Measurements from ENCODE around the gene KRT3. TPM values are rescaled to one million over a fixed set of nuclear protein-coding genes. Genes with fewer than 3 reads are reported as not detected.

KRT3 gene
- polyA plus RNA-seq (ENCODE audit: low read depth in 6 of 6) = not detected

DNA sequence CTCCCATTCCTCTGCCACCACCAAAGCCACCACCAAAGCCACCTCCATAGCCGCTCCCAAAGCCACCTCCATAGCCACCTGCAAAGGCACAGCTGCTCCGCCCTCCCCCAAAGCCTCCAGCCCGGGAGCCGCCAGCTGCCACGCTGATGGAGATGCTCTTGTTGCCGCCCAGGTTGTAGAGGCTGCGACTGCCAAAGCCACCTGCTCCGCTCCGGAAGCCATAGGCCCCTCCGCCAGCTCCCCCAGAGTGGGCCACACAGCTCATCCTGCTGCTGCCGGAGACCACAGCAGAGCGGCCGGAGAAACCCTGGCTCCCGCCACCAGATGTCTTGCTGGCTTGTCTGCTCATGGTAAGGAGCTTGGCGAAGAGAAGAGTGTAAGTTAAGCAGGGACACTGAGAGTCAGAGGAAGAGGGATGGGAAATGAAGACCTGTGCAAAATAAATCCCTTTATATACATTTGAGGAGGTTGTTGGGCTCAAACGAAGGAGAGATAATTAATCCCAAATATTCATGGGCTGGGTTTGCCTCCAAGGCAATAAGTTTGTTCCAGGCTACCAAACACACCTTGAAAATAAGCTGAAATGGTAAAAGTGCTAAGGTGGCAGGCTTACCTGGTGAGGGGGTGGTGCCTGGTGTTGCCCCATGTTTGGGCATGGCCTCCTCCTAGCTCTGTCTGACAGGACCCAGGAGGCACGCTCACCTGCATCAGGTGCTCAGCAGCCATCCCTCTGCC, at the start of gene KRT3:
Gene KRT3, minus strand, starts transcription at position 424 of the 735 bp plus-strand sequence. Its CDS starts 75 bp downstream, at position 349.
- no peak for DNase-seq
- H3K36me3 Mint-ChIP-seq = no peaks in the 10 kb centered on the region
- no peaks in the 10 kb centered on the region for H3K9me3 Mint-ChIP-seq
- no peak within 1 kb of the TSS for H3K27ac Mint-ChIP-seq
- peaks cover 11 to 45% (median 25%) of the 10 kb centered on the region in 3 donors for H3K27me3 Mint-ChIP-seq
- no peak for ATAC-seq (ENCODE audit: low read depth in 2 of 2)
- H3K4me1 Mint-ChIP-seq = no peaks in the 10 kb centered on the region
- H3K4me3 Mint-ChIP-seq = no peak within 1 kb of the TSS

DNA sequence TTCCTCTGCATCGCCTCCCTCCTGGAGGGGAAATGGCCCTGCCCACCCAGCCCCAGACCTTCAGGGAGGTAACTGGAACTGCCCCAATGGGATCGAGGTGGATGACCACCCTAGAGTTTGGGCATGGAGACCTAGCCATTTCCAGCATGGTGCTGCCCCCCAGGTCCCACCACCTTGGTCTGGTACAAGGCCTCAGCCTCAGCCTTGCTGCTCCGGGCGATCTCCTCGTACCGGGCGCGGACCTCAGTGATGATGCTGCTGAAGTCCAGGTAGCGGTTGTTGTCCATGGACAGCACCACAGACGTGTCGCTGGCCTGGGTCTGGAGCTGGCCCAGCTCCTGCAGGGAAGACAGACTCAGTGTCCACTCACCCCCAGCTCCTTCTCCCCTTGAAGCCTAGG, 48.5 kb upstream of the KRT3 start:
- DNase-seq (no peak), ATAC-seq (ENCODE audit: low read depth in 2 of 2) (no peak)
- peak overlapping the region in 1 of 8 donors; percentile 65 for H3K4me3 Mint-ChIP-seq
- H3K4me1 Mint-ChIP-seq = peaks cover 0 to 3% (median 0%) of the 10 kb centered on the region in 3 donors
- H3K27me3 Mint-ChIP-seq = peaks cover 14 to 49% (median 34%) of the 10 kb centered on the region in 3 donors
- H3K9me3 Mint-ChIP-seq = no peaks in the 10 kb centered on the region
- H3K27ac Mint-ChIP-seq = no peak overlapping the region
- peaks cover 0 to 4% of the 10 kb centered on the region in 2 donors for H3K36me3 Mint-ChIP-seq

DNA sequence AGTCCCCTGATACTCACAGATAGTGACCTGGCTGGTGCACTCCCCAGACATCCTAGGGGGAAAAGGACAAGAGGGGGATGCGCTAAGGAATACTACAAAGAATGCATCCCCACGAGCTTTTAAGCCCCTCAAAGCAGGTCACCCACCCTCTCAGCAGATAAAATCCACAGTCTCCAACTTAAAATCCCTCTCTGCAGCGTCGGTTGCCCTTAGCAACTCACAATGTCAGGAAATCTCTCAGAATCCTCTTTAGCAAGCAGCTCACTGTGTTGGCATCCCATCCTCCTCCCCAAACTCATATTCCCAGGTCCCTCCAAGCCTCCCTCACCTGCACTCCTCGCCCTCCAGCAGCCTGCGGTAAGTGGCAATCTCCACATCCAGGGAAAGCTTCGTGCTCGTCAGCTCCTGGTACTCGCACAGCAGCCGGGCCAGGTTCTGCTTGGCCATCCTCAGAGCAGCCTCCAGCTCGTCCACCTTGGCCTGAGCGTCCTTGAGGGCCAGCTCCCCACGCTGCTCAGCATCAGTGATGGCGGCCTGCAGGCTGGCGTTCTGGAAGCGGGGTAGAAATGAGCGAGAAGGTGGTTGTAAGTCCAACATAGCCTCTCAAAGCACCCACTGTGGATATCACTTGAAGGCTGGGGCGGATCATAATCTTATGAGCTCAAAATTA, 43.7 kb upstream of the KRT3 start:
- H3K4me1 Mint-ChIP-seq = peaks cover 0 to 2% (median 0%) of the 10 kb centered on the region in 3 donors
- peaks cover 13 to 58% (median 53%) of the 10 kb centered on the region in 3 donors for H3K27me3 Mint-ChIP-seq
- H3K4me3 Mint-ChIP-seq = no peak overlapping the region

DNA sequence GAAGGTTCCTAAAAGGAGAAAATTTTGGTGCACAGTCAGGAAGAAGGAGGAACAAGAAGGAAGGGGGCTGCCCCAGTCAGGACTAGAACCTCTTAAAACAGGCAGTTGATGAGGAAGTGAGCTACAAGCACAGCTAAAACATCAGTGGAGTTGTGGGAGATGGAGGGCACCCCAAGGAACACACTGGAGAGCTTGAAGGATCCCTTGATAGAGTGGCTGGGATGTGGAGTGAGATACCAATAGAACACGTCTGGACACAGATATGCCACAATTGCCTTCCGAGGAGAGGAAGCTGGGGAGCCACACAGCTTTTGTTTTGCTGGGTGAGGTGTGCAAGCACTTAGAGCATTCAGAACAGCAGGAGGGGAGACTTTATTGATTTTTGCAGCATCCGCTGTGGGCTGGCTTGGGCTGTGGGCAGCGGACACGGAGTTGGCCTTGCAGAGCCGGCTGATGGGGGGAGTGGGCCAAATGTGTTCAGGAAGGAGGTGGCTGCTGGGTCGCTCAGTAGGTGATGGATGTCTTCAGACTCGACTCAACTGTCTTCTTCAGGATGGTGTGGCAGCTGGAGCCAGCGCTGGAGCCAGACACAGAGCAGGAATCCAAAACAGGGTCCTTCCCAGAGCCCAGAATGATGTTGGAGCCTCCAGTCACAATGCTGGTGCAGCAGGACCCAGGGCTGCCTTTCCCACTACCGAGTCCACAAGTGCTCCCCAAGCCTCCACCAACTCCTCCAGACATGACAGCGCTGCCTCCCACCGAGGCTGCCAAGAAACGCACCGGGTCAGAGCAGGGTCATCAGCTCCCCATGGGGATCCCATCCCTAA, 42.9 kb upstream of the KRT3 start:
- H3K9me3 Mint-ChIP-seq = peaks cover 0 to 2% (median 0%) of the 10 kb centered on the region in 7 donors
- H3K27me3 Mint-ChIP-seq = peaks cover 13 to 58% (median 53%) of the 10 kb centered on the region in 3 donors
- no peak overlapping the region for H3K27ac Mint-ChIP-seq
- DNase-seq (no peak), ATAC-seq (ENCODE audit: low read depth in 2 of 2) (no peak)
- H3K36me3 Mint-ChIP-seq = no peaks in the 10 kb centered on the region
- peak overlapping the region in 1 of 8 donors; percentile 29 for H3K4me3 Mint-ChIP-seq
- H3K4me1 Mint-ChIP-seq = peaks cover 0 to 2% (median 0%) of the 10 kb centered on the region in 3 donors

More for the DNA sequence above, 43.7 kb upstream of the KRT3 start:
- Mint-ChIP-seq H3K27ac (no peak overlapping the region), H3K36me3 (no peaks in the 10 kb centered on the region), H3K9me3 (peaks cover 0 to 2% (median 0%) of the 10 kb centered on the region in 7 donors)
- ATAC-seq (ENCODE audit: low read depth in 2 of 2) (no peak), DNase-seq (no peak)

DNA sequence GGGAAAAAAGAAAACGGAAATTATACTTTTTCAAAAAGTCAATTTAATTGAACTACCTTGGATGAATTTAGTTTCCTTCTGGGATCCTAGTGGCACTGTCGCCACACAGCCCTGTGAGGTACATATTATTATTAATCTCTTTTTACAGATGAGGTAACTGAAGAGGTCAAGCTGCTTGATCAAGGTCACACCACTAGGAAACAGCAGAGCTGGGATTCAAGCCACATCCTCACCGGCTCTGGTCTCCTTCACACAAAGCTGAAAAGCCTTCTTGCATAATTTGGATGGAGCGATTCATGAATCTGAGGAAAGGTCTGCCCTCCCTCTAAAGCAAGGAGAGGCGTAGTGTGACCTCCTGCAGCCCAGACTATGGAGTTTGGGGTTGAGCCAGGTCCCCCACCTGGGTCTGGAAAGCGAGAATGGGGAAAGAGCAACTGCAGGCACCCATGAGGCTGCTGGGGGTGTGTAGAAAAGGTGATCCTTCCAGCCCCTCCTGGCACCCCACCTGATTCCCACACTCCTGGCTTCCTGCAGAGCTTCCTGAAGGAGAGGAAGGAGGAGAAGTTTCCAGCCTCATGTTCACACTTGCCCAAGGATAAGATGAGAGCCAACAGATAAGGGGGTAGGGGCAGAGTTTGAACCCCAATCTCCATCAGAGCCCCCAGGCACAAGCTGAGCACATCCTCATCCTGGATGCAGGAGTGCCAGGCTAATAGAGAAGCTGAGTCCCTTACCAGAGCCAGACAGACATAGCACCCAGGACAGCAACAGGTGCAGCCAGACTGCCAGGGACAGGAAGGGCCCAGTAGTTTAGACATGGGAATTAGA, 42.1 kb upstream of the KRT3 start:
- H3K36me3 Mint-ChIP-seq = no peaks in the 10 kb centered on the region
- peaks cover 0 to 2% (median 0%) of the 10 kb centered on the region in 7 donors for H3K9me3 Mint-ChIP-seq
- H3K4me3 Mint-ChIP-seq = no peak overlapping the region
- H3K27me3 Mint-ChIP-seq = peaks cover 13 to 61% (median 51%) of the 10 kb centered on the region in 3 donors
- DNase-seq (no peak), ATAC-seq (ENCODE audit: low read depth in 2 of 2) (no peak)
- H3K4me1 Mint-ChIP-seq = peaks cover 0 to 2% (median 0%) of the 10 kb centered on the region in 3 donors
- no peak overlapping the region for H3K27ac Mint-ChIP-seq

DNA sequence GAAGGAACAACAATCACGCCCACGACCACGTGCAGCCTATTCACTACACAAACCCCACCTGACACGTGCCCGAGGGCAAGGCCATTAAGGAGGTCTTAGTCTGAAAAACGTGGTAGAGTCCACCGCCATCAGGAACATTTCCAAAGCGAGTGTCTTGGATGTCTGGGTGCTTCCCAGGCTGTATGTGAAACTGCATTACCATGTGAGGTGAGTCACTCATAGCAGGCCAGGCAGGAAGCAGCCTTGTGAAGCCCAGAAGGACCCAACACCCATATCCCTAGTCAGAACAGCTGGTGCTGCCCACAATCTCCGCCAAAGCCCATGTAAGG, 41.5 kb upstream of the KRT3 start:
- H3K27ac Mint-ChIP-seq = no peak overlapping the region
- ATAC-seq (ENCODE audit: low read depth in 2 of 2) = no peak
- H3K4me1 Mint-ChIP-seq = peaks cover 0 to 1% (median 0%) of the 10 kb centered on the region in 3 donors

DNA sequence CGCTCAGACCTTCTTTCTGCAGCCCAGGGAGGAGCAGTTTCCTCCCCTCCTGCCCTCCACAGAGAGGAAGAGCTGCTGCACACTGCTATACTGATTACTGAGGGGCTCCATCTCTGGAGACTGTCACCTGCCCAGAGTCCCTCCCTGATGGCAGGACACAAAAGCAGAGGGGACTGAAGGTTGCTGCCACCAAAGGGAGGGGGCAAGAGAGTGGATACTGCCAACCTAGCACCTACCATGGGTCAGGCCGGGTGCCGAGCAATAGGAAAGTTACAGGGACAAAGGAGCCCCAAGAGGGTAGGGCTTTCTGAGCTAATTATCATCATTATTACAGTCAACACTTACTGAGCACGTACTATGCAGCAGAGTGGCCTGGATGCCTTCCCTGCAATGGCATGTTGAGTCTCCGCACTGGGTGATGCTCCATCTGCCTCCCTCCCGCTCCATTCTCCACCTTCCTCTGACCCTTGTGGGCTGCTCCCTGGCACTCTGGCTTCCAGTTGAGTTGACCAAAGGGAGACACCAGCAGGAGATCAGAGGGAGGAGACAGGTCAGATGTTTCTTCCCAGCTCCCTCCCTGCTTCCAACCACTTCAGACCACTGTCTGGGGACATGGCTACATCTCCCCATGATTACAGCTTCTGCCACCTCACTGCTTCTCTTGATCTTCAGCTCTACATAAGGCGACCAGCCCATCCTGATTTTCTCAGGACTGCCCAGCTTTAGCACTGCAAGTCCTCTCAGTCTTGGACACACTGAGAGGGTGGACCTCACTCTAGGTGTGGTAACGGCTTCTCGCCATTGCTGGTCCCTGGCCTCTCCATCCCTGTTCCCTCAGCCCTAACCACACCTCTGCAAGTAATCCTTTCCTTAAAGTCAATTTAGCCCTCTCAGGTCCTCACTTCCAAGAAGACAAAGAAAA, 40.8 kb upstream of the KRT3 start:
- Mint-ChIP-seq H3K27ac (no peak overlapping the region), H3K4me1 (no peaks in the 10 kb centered on the region), H3K9me3 (peaks cover 0 to 2% (median 0%) of the 10 kb centered on the region in 7 donors), H3K36me3 (no peaks in the 10 kb centered on the region), H3K4me3 (no peak overlapping the region), H3K27me3 (peaks cover 13 to 66% (median 44%) of the 10 kb centered on the region in 3 donors)
- ATAC-seq (ENCODE audit: low read depth in 2 of 2) (no peak), DNase-seq (no peak)

More for the DNA sequence above, 41.5 kb upstream of the KRT3 start:
- Mint-ChIP-seq H3K4me3 (no peak overlapping the region), H3K36me3 (no peaks in the 10 kb centered on the region), H3K9me3 (peaks cover 0 to 2% (median 0%) of the 10 kb centered on the region in 7 donors), H3K27me3 (peaks cover 13 to 66% (median 45%) of the 10 kb centered on the region in 3 donors)
- DNase-seq = no peak

DNA sequence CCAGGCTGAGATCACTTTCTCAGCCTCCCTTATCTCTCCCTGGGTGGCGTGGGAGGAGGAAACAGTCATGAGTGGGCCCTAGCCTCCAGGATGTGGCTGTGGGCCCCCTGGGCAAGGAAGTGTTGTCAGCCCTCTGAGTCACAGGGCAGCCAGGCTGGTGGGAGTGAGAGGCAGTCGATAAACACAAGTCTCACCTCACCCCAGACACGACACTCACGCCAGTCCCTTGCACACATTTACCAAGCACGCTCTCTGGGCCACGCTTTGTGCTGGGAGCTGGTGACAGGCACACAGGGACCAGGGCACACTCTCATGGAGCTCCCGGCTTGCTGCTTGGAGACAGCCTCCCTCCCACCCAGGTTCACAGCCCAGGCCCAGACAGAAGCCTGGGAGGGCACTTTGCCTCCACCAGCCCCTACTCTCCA, 40.1 kb upstream of the KRT3 start:
- ATAC-seq (ENCODE audit: low read depth in 2 of 2) (no peak), DNase-seq (no peak)
- Mint-ChIP-seq H3K27ac (no peak overlapping the region), H3K36me3 (no peaks in the 10 kb centered on the region), H3K9me3 (peaks cover 0 to 2% (median 0%) of the 10 kb centered on the region in 7 donors), H3K4me3 (no peak overlapping the region), H3K27me3 (peaks cover 13 to 64% (median 43%) of the 10 kb centered on the region in 3 donors), H3K4me1 (no peaks in the 10 kb centered on the region)

DNA sequence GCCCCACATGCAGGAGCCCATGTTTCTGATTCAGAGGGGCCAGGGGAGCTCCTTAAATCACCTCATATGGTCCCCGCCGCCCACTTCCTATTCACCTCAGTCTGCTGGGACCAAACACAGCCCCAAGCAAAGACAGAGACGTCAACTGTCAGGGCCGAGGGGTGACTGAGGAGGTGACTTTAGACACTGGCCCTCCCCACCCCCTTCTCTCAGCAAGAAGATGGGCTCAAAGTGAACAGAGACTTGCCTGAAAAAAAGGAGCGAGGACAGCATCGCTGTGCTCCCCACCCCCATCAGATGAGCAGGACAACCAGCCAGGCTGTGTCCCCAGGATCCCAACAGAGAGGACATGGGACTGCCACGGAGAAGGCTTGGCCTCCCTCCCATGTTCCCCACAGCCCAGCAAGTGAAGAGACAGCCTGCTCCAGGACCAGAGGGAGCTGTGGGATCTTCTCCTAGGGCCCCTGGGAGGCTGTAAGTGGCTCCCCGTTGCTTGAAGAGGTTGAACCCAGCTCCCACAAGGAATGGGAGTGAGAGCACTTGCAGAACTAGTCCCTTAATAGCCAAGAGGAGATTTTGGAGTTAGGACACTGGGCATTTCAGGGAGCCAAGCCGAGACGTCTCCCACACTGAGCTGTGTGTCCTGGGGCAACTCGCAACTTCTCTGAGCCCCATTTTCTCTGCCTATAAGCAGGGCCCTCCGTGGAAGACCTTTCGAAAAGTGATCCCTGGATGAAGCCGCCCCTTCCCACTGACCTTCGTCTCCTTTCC, 39.5 kb upstream of the KRT3 start:
- H3K27ac Mint-ChIP-seq = no peak overlapping the region
- peaks cover 13 to 58% (median 38%) of the 10 kb centered on the region in 3 donors for H3K27me3 Mint-ChIP-seq

DNA sequence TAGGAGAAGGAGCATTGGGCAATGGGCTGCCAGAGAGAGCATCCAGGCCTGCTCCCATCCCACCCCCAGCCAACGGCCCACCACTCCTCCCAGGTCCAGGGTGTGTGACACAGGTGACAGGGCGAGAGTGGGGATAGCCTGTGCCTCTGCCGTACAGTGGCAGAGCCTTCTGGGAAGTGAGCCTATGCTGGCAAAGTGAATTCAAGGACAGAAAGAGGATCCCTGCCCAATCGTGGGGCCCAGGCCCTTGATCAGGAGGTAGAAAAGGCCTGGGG, 38.7 kb upstream of the KRT3 start:
- DNase-seq = no peak
- Mint-ChIP-seq H3K4me1 (no peaks in the 10 kb centered on the region), H3K9me3 (peaks cover 0 to 2% (median 0%) of the 10 kb centered on the region in 7 donors), H3K36me3 (no peaks in the 10 kb centered on the region), H3K4me3 (no peak overlapping the region), H3K27me3 (peaks cover 9 to 58% (median 42%) of the 10 kb centered on the region in 3 donors), H3K27ac (no peak overlapping the region)
- no peak for ATAC-seq (ENCODE audit: low read depth in 2 of 2)

More for the DNA sequence above, 39.5 kb upstream of the KRT3 start:
- Mint-ChIP-seq H3K9me3 (peaks cover 0 to 2% (median 0%) of the 10 kb centered on the region in 7 donors), H3K36me3 (no peaks in the 10 kb centered on the region), H3K4me3 (no peak overlapping the region), H3K4me1 (no peaks in the 10 kb centered on the region)
- ATAC-seq (ENCODE audit: low read depth in 2 of 2) (no peak), DNase-seq (no peak)

DNA sequence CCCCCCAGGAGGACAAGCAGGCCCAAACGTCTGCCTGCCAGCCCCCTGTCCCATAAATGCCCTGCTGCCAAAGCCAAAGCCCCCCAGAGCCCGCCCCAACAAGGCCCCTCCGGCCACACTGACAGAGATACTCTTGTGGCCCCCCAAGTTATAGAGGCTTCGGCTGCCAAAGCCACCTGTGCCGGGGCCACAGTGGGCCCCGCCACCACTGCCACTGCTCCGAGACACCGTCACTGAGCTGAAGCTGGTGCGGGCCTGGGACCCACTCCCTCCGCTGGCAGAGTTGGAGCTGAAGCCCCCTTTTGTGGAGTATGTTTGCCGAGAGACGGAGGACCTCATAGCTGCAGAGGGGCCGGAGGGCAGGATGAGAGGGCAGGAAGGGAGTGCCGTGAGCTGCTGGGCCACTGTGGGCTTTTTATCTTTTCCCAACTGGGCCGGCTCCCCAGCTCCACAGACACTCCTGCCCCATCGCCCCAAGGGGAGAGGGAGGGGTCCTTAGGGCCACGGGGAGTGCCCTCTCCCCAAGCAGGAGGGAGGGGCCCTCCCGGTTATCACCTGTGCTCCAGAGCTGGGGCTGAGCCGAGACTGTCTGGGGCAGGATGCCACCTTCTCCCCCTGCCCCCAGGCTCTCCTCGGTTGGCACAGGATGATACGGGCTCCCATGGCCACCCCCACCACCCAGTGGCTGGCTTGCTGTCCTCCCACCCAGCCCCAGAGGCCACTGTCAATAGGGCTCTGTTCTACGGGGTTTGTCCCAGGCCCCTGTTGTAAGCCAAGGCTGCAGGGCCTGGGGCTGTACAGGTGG, 38.2 kb upstream of the KRT3 start, which contains the start of gene KRT79:
Gene KRT79, minus strand, starts transcription at position 390 of the 805 bp plus-strand sequence. Its CDS starts 51 bp downstream, at position 339.
- no peak for DNase-seq
- ATAC-seq (ENCODE audit: low read depth in 2 of 2) = no peak
- H3K27ac Mint-ChIP-seq = no peak within 1 kb of the TSS
- H3K9me3 Mint-ChIP-seq = peaks cover 0 to 2% (median 0%) of the 10 kb centered on the region in 7 donors
- H3K4me1 Mint-ChIP-seq = no peaks in the 10 kb centered on the region
- H3K27me3 Mint-ChIP-seq = peaks cover 9 to 52% (median 36%) of the 10 kb centered on the region in 3 donors
- H3K36me3 Mint-ChIP-seq = no peaks in the 10 kb centered on the region
- H3K4me3 Mint-ChIP-seq = no peak within 1 kb of the TSS

All from naive B cell (primary cell).